Endometrium (tissue), 2 donors: Measurements from ENCODE around the gene NPIPA8.
"Not testable (repeated sequence)": the region's sequence is repeated elsewhere in the genome, so short reads cannot be mapped to it uniquely, and the experiment has no call there.

Experiments
- FAIRE-seq: peaks from 2 replicates; lab custom pipeline; 2012; peaks lifted over from hg19 to GRCh38; lab: Jason Lieb, UNC
- donor health status: control.
- donor health status: control.

The NPIPA8 gene

DNA sequence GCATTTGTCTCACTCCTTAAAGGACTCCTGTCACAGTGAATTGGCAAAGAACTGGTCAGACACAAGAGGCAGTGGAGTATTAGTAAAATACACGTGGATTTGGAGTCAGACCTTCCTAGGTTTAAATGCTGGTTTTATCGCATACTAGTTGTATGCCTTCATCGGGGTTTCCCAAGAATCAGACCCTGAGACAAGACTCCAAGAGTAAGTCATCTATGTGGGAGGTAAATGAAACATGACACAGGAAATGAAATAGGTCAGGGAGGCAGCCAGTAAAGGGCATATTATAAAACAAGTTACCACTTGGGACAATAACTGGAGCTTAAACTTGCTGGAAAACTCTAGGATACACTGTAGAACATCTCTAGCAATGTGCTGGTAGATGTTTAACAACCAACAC, 59.8 kb downstream of the NPIPA8 start:
- not testable (repeated sequence) for FAIRE-seq

- FAIRE-seq: not testable (repeated sequence)
Observed at GRCh38 chr16:18270171-18270570, 66.4 kb downstream of the NPIPA8 start.
